Effector memory CD4-positive, alpha-beta T cell (primary cell): ENCODE results near the gene SCAANT1.

Experiments
- DNase-seq, 3 donors: peaks; one replicate each; pipeline ENCODE4 v3.0.0-alpha.2; 2020
- H3K27ac ChIP-seq: 2 replicates; pipeline ENCODE4 v1.7.0; 2013; ENCODE audit warnings: mild to moderate bottlenecking, low read length, moderate library complexity; ENCODE audit not compliant: insufficient read depth, poor library complexity, severe bottlenecking
- H3K27me3 ChIP-seq: replicated peaks from 2 replicates; pipeline ENCODE4 v1.7.0; 2013; ENCODE audit warnings: mild to moderate bottlenecking, low read length; ENCODE audit not compliant: insufficient read depth, control insufficient read depth, poor library complexity, severe bottlenecking
- H3K36me3 ChIP-seq: 2 replicates; pipeline ENCODE4 v1.7.0; 2013; ENCODE audit warnings: mild to moderate bottlenecking, low read length, moderate library complexity; ENCODE audit not compliant: control insufficient read depth, insufficient read depth
- H3K4me1 ChIP-seq: 2 replicates; pipeline ENCODE4 v1.7.0; 2013; ENCODE audit warnings: low read length, mild to moderate bottlenecking; ENCODE audit not compliant: control insufficient read depth, insufficient read depth, poor library complexity, severe bottlenecking
- H3K4me3 ChIP-seq: 2 replicates; pipeline ENCODE4 v1.7.0; 2013; ENCODE audit warnings: low read length, low read depth, mild to moderate bottlenecking; ENCODE audit not compliant: insufficient read depth, poor library complexity, severe bottlenecking
- H3K9me3 ChIP-seq: 2 replicates; pipeline ENCODE4 v1.7.0; 2013; ENCODE audit warnings: mild to moderate bottlenecking, low read length, moderate library complexity; ENCODE audit not compliant: control insufficient read depth

Gene SCAANT1

DNA sequence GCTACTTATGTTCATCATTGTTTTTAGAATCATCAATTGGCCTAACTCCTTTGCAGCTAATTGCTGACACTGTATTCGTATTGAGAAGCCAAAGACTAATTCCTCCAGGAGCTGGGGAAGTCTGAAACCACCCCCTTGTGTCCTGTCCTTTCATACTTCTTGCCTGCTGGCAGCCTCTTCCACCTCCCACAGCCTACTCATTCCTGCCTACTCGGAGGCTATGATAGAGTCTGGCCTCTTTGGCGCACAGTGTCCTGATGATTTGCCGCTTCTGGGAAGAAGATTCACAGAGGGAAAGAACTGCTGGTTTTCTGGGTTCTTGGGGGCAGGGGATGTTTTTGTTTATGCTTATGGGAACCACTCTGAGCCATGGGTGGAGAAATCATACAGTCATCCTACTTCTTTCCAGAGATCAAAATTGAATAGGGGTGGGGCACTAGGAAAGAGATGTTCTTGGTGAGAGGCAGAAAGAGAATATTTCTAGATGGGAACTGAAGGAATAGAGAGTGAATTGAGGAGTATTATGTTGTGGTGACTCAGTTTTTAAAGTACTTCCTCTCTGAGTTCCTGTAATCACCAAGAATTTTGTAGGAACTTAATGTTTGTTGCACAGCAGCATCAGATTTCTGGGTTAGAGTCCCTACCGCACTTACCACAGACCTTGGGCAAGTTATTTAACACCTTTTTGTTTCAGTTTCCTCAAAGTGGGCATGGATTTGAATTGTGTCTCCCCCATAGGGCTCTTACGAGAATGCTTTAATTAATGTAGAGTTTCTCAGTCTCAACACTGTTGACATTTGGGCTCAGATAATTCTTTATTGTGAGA lies 22.1 kb upstream of the SCAANT1 start:
- peak in 1 of 3 donors; percentile 2 for DNase-seq
- Histone ChIP-seq H3K9me3 (no peaks in the 10 kb centered on the region), H3K27me3 (no peaks in the 10 kb centered on the region), H3K27ac (no peak overlapping the region), H3K4me3 (no peak overlapping the region), H3K4me1 (peaks cover 7% of the 10 kb centered on the region), H3K36me3 (no peaks in the 10 kb centered on the region)

DNA sequence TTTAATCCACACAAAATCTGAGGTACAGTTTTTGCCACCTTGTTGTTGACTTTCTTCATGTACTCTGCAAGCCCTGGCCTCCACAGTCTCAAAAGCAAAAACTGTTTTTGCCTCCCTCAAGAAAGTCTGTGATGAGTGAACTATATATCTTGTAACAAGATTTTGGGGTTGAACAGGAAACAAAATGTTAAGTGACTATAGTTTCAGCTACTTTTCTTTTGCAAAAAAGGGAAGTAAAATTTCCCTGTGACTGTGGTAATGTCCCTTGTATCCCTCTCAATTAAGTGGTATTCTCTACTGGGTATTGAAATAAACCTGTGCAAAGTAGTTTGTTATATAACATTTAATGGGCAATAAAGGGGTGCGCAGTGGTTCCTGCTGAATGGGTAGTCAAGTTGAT lies 21.3 kb upstream of the SCAANT1 start:
- no peaks in the 10 kb centered on the region for H3K27me3 ChIP-seq
- H3K9me3 ChIP-seq = no peaks in the 10 kb centered on the region
- H3K4me1 ChIP-seq = peaks cover 7% of the 10 kb centered on the region
- no peak overlapping the region for H3K4me3 ChIP-seq
- no peaks in the 10 kb centered on the region for H3K36me3 ChIP-seq
- no peak for DNase-seq
- H3K27ac ChIP-seq = no peak overlapping the region

DNA sequence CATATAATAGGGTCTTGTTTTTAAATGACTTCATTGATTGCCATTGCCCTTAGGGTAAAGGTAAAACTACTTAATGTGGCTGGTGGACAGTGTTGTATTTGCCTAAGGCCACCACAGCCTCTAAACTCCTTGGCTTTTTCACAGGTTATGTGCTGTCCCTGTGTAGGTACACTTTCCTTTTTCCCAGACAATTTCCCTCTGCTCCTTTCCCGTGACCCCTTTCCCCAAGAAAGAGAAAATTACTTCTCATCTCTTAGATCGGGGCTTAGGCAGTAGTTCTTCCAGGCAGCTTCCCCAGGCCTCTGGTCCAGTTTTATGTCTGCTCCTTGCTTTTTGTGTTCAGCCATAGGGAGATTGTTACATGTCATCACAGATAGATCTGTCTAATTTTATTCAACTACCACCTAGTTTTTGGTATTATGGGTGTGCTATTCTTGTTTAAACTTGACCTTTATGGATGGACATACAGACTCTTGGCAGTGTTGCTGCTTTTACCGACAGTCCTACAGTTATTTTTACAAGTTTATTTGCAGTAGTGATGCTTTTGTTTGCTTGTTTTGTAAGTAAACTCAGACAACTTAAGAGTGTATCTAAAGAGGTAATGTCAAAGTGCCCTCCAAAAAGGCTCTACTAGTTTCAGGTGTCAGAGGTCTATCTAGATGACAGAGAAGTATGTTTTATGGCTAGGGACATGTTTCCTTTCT lies 20.5 kb upstream of the SCAANT1 start:
- no peak overlapping the region for H3K4me3 ChIP-seq
- H3K9me3 ChIP-seq = no peaks in the 10 kb centered on the region
- no peaks in the 10 kb centered on the region for H3K27me3 ChIP-seq
- H3K27ac ChIP-seq = no peak overlapping the region
- no peaks in the 10 kb centered on the region for H3K36me3 ChIP-seq
- DNase-seq = no peak
- H3K4me1 ChIP-seq = peaks cover 7% of the 10 kb centered on the region

DNA sequence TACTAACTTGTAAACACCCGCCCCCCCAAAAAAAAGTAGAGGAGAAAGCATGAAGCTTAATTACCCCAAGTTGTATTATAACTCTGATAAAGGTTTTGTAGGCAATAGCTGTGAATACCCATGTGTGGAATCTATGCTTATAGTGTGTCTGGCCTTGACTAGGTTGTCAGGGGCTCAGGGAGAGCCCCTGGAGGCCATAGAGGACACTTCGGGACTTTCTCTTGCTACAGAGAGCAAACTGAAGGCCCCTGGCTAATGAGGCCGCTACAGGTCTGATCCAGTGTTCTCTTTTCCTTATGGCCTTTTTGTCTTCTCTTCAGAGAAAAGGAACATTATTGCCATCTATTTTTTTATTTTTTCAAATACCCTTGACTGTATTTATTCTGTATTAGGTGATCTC lies 19.1 kb upstream of the SCAANT1 start:
- no peak overlapping the region for H3K27ac ChIP-seq
- H3K4me3 ChIP-seq = no peak overlapping the region
- H3K36me3 ChIP-seq = no peaks in the 10 kb centered on the region
- no peak for DNase-seq
- H3K4me1 ChIP-seq = peaks cover 7% of the 10 kb centered on the region
- H3K27me3 ChIP-seq = no peaks in the 10 kb centered on the region
- H3K9me3 ChIP-seq = no peaks in the 10 kb centered on the region

DNA sequence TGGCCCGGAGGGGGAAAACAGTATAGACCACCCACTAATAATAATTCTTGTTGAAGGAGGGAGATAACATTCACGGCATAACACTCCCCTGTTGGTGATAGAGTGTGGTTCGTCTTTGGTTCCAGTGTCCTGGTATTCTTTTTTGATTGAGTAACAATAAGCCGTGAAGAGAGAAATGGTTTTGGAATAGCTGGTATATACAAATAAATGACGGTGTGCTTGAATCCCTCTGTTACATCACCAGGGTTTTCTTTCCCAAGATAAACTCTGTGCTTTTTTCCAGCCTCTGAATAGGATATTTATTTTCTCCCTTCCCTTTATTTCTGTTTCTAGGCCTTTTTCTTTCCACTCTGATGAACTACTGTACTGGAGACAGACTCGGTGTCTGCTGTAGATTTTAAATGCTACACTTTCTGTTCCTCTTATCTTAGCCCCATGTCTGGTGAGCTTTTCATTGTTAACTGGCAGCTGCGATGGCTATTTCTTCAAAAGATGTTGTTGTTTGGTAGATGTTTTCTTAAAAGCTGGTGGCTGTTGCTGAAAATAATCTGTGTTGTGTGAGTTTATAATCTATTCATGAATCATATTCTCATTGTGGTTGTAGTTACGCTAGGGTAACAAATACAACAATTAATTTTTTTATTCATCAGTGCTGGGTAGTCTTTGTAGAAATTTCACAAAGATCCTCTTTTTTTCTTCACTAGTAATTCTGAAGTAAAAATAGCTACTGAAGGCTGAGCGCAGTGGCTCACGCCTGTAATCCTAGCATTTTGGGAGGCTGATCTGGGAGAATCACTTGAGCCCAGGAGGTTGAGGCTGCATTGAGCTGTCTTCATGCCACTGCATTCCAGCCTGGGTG lies 15.5 kb upstream of the SCAANT1 start:
- H3K4me3 ChIP-seq = no peak overlapping the region
- H3K27me3 ChIP-seq = no peaks in the 10 kb centered on the region
- no peaks in the 10 kb centered on the region for H3K4me1 ChIP-seq
- no peaks in the 10 kb centered on the region for H3K9me3 ChIP-seq
- H3K36me3 ChIP-seq = peaks cover 9% of the 10 kb centered on the region
- DNase-seq = no peak
- H3K27ac ChIP-seq = no peak overlapping the region

DNA sequence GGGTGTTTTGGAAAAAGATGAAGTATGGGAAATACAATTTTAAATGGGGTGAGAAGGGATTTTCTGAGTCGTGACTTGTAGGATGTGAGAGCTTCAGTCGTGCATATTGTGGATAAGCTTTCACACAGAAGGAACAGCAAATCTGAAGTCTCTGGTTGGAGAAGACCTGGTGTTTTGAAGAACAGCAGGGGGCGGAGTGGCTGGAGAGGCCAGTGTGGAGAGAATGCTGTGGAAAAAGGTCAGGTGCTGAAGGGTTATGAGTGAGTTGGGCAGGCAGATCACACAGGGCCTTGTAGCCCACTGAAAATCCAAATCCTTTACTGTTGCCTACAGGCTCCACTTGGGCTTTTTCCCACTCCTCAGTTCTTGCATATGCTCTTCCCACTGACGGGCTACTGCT lies 14.1 kb upstream of the SCAANT1 start:
- no peak for DNase-seq
- Histone ChIP-seq H3K4me1 (no peaks in the 10 kb centered on the region), H3K4me3 (no peak overlapping the region), H3K27me3 (no peaks in the 10 kb centered on the region), H3K27ac (no peak overlapping the region), H3K36me3 (peaks cover 9% of the 10 kb centered on the region), H3K9me3 (no peaks in the 10 kb centered on the region)

DNA sequence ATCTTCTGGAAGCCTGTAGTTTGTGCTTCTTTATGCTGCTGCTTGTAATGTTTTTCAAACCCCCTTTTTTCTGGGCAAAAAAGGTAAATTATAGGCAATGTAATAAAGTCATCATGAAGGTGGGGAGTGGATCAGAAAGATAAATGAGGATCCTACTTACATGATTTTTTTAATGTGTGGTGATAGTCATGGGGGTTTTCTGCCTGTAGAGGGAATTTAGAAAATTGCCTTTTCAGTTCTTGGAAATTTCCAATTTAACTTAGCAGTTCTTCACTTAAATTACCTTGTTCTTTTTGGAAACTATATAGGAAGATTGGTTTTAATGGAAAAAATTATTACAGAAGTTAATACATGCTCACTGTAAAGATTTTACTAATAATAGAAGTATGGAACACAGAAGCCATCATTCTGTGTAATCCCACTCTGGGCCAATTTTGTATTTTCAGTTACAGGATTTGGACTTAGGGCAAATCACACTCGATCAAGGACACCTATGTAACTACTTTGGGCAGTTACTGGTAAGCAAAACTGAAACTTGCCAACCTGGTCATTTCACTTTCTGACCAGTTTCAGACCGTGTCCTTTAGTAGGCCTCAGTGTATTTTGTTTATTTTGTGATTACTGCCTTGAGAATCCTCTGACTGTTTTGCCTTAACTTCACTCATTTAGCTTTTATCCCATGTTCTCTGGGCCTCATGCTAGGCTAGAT lies 10.5 kb upstream of the SCAANT1 start:
- H3K4me3 ChIP-seq = no peak overlapping the region
- DNase-seq = no peak
- H3K4me1 ChIP-seq = no peaks in the 10 kb centered on the region
- no peaks in the 10 kb centered on the region for H3K27me3 ChIP-seq
- no peaks in the 10 kb centered on the region for H3K9me3 ChIP-seq
- H3K27ac ChIP-seq = no peak overlapping the region
- peaks cover 9% of the 10 kb centered on the region for H3K36me3 ChIP-seq

DNA sequence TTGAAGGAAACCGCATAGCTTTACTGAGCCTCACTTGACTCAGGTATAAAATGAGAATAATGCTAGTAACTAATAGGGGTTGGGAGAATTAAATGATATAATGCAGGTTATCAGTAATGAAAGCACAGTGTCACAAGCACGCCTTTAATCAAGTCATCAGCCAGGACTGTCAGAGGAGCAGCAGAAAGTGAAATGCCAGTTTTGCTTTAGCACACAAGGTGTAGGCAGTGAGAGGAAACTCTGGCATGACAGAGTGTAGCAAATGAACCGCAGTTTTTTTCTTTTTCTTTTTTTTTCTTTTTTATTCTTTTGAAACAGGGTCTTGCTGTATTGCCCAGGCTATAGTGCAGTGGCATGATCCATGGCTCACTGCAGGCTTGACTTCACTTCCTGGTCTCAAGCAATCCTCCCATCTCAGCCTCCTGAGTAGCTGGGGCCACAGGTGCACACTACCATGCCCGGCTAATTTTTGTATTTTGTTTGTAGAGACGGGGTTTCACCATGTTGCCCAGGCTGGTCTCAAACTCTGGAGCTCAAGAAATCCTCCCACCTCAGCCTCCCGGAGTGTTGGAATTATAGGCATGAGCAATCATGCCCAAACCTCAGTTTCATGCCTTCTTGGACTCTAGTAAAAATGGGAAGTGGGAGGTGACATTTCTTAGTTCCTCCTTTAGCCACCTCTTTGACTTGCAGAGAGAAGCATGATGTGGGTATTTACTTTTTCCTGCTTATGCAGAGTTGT lies 9.7 kb upstream of the SCAANT1 start:
- peaks cover 9% of the 10 kb centered on the region for H3K36me3 ChIP-seq
- no peak overlapping the region for H3K4me3 ChIP-seq
- DNase-seq = no peak
- no peak overlapping the region for H3K27ac ChIP-seq
- no peaks in the 10 kb centered on the region for H3K9me3 ChIP-seq
- no peaks in the 10 kb centered on the region for H3K4me1 ChIP-seq
- H3K27me3 ChIP-seq = no peaks in the 10 kb centered on the region

DNA sequence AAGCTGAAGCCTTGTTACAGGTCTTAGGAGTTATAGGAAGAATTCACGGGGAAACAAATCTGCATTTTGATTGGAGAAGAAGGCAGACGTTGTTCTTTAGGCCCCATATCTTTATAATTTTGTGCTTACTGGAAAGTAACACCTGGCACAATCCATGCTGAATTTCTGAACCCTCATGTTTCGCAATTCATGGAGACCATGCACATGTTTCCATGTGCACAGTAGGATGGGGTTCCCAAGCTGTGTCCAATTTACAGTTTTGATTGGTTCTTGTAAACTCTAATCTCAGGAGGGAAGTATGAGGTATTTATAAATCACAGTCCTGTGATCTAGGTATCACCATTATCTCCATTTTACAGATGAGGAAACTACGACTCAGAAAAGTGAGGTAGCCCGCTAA lies 7.8 kb upstream of the SCAANT1 start:
- H3K4me1 ChIP-seq = no peaks in the 10 kb centered on the region
- no peak overlapping the region for H3K4me3 ChIP-seq
- DNase-seq = no peak
- H3K27ac ChIP-seq = no peak overlapping the region
- H3K9me3 ChIP-seq = no peaks in the 10 kb centered on the region
- peaks cover 9% of the 10 kb centered on the region for H3K36me3 ChIP-seq
- H3K27me3 ChIP-seq = no peaks in the 10 kb centered on the region
